ENCODE results near the gene KRTCAP2. TPM values are rescaled to one million over a fixed set of nuclear protein-coding genes. Genes with fewer than 3 reads are reported as not detected.
A peak's percentile ranks its signal among the peaks of the same experiment; 100 is the strongest.

KRTCAP2 gene
- total RNA-seq, 2 donors from 2014 or later: 111 to 236 TPM

- intact Hi-C loops (cut with DNase I): loop anchor here (2.0 kb wide), 1 partner anchor 34 kb away; no protein-coding TSS in a partner anchor
- H3K27me3 ChIP-seq (replicated peaks; ENCODE audit: insufficient read depth): no peaks in the 10 kb centered on the region
- TF ChIP-seq POLR2AphosphoS5 (IDR thresholded peaks at IDR 0.05) (no peak), POLR2A (IDR thresholded peaks at IDR 0.05) (no peak)
- TF ChIP-seq, protein P1, sequence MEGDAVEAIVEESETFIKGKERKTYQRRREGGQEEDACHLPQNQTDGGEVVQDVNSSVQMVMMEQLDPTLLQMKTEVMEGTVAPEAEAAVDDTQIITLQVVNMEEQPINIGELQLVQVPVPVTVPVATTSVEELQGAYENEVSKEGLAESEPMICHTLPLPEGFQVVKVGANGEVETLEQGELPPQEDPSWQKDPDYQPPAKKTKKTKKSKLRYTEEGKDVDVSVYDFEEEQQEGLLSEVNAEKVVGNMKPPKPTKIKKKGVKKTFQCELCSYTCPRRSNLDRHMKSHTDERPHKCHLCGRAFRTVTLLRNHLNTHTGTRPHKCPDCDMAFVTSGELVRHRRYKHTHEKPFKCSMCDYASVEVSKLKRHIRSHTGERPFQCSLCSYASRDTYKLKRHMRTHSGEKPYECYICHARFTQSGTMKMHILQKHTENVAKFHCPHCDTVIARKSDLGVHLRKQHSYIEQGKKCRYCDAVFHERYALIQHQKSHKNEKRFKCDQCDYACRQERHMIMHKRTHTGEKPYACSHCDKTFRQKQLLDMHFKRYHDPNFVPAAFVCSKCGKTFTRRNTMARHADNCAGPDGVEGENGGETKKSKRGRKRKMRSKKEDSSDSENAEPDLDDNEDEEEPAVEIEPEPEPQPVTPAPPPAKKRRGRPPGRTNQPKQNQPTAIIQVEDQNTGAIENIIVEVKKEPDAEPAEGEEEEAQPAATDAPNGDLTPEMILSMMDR (IDR thresholded peaks at IDR 0.05): peak in 1 of 4 experiments; percentile 3
- peak overlapping the region; percentile 94 to 98 for H3K27ac ChIP-seq
- peak overlapping the region; percentile 71 to 80 for H3K4me3 ChIP-seq
- H3K4me1 ChIP-seq (replicated peaks): peaks cover 9% of the 10 kb centered on the region
- no peaks in the 10 kb centered on the region for H3K36me3 ChIP-seq
- peak; percentile 54 for DNase-seq (ENCODE audit: low spot score)
- WGBS: 5% methylated on average over 32 of the region's 32 CpGs
- H3K9me3 ChIP-seq: no peaks in the 10 kb centered on the region
Measured at GRCh38 chr1:155126556-155127104, 46.5 kb downstream of the KRTCAP2 start.

- peak; percentile 75 for DNase-seq (ENCODE audit: low spot score)
- Histone ChIP-seq H3K27me3 (replicated peaks; ENCODE audit: insufficient read depth) (no peaks in the 10 kb centered on the region), H3K36me3 (no peaks in the 10 kb centered on the region), H3K4me1 (replicated peaks) (peaks cover 6% of the 10 kb centered on the region), H3K4me3 (peak overlapping the region; percentile 71 to 80), H3K27ac (peak overlapping the region; percentile 94 to 98), H3K9me3 (no peaks in the 10 kb centered on the region)
- 18% methylated on average over 53 of the region's 53 CpGs for WGBS
- intact Hi-C loops (cut with DNase I): loop anchor here (2.0 kb wide), 1 partner anchor 33 kb away; no protein-coding TSS in a partner anchor
- TF ChIP-seq POLR2A (IDR thresholded peaks at IDR 0.05): peak; percentile 40
- TF ChIP-seq, protein P1 (IDR thresholded peaks at IDR 0.05): no peak
- TF ChIP-seq POLR2AphosphoS5 (IDR thresholded peaks at IDR 0.05): peak; percentile 63
Measured at GRCh38 chr1:155125946-155126555, 47.1 kb downstream of the KRTCAP2 start.

DNA sequence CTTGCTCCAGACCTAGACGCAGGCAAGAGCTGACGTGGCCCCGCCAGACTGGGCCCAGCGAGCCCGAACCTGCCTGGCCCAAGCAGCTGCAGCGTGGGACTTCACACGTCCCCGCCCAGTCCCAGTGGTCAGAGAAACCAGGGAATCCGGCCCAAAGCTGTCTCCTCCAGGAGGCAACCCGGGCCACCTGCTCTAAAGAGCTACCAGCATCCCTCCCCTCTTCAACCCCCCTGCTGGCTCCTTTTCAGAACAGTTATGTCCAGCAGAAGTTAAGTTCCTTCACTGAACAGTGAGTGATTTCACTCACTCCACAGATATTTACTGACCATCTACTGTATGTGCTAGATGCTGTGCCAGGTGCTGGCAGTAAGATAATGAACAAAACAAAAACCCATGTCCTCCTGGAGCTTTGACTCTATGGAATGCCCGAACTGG lies 47.6 kb downstream of the KRTCAP2 start:
- Histone ChIP-seq H3K9me3 (no peaks in the 10 kb centered on the region), H3K27me3 (replicated peaks; ENCODE audit: insufficient read depth) (no peaks in the 10 kb centered on the region), H3K27ac (peak overlapping the region; percentile 94 to 98), H3K4me3 (no peak overlapping the region), H3K4me1 (replicated peaks) (peaks cover 6% of the 10 kb centered on the region), H3K36me3 (no peaks in the 10 kb centered on the region)
- peak; percentile 59 for DNase-seq (ENCODE audit: low spot score)
- 41% methylated on average over 11 of the region's 11 CpGs for WGBS
- intact Hi-C loops (cut with DNase I): no loop called here
- TF ChIP-seq POLR2A (IDR thresholded peaks at IDR 0.05): peak; percentile 49
- no peak for TF ChIP-seq POLR2AphosphoS5 (IDR thresholded peaks at IDR 0.05)

DNA sequence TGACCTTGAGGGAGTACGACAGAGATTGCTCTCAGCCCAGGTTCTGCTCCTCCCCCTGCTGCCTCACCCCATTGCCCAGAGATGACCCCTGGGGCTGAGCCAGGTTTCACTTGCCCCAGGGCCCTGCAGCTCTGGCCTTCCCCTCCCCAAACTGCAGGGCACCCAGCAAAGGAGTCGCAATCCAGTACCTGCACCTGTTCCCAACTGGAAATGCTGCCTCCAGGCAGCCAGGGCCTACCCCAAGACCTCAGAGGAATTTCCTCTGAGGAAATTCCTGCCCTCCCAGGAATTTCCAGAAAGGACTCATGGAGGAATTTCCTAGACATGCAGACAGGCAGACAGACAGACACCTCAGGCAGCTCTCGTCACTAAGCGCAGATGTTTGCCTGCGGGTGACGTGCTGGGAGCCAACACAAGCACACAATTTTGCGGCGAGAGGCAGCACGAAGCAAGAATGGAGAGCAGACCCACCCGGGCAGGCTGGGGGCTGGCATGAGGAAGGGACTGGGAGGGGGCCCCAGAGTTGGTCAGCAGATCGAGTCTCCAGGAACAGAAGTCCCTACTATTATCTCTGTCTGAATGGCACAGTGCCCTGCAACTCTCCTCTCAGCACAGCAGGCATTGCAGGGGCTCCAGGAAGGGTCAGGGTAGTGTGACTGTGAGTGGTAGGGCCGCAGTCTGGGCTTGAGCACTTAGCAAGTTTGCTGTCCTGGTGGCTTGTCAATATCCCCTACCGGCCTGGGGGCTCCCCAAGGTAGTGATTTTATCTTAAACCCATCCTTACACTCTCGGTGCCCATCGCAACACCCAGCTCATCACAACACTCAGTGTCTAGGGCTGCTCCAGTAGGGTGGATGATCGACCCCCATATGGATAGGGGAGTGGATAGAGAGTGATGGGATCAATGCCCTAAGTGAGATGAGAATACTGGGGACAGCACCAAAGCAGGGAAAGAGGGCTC lies 48.3 kb downstream of the KRTCAP2 start:
- Histone ChIP-seq H3K9me3 (no peaks in the 10 kb centered on the region), H3K27ac (peak overlapping the region; percentile 94 to 98), H3K36me3 (no peaks in the 10 kb centered on the region), H3K4me3 (no peak overlapping the region), H3K27me3 (replicated peaks; ENCODE audit: insufficient read depth) (no peaks in the 10 kb centered on the region), H3K4me1 (replicated peaks) (peaks cover 6% of the 10 kb centered on the region)
- WGBS: 82% methylated on average over 16 of the region's 16 CpGs
- intact Hi-C loops (cut with DNase I): no loop called here
- TF ChIP-seq, protein P1 (IDR thresholded peaks at IDR 0.05): no peak
- no peak for TF ChIP-seq POLR2AphosphoS5 (IDR thresholded peaks at IDR 0.05)
- TF ChIP-seq POLR2A (IDR thresholded peaks at IDR 0.05): no peak
- no peak for DNase-seq (ENCODE audit: low spot score)

- Histone ChIP-seq H3K27ac (peak overlapping the region; percentile 19 to 94), H3K4me1 (replicated peaks) (peaks cover 6% of the 10 kb centered on the region), H3K4me3 (no peak overlapping the region), H3K27me3 (replicated peaks; ENCODE audit: insufficient read depth) (no peaks in the 10 kb centered on the region), H3K36me3 (no peaks in the 10 kb centered on the region), H3K9me3 (no peaks in the 10 kb centered on the region)
- TF ChIP-seq, protein P1 (IDR thresholded peaks at IDR 0.05): no peak
- peak; percentile 75 for TF ChIP-seq POLR2AphosphoS5 (IDR thresholded peaks at IDR 0.05)
- 38% methylated on average over 4 of the region's 4 CpGs for WGBS
- DNase-seq (ENCODE audit: low spot score): no peak
- intact Hi-C loops (cut with DNase I): no loop called here
Measured at GRCh38 chr1:155123801-155124200, 49.3 kb downstream of the KRTCAP2 start.

Measured in prostate gland (tissue), 2 donors.